ENCODE data around the gene SLX4.

Gene SLX4

DNA sequence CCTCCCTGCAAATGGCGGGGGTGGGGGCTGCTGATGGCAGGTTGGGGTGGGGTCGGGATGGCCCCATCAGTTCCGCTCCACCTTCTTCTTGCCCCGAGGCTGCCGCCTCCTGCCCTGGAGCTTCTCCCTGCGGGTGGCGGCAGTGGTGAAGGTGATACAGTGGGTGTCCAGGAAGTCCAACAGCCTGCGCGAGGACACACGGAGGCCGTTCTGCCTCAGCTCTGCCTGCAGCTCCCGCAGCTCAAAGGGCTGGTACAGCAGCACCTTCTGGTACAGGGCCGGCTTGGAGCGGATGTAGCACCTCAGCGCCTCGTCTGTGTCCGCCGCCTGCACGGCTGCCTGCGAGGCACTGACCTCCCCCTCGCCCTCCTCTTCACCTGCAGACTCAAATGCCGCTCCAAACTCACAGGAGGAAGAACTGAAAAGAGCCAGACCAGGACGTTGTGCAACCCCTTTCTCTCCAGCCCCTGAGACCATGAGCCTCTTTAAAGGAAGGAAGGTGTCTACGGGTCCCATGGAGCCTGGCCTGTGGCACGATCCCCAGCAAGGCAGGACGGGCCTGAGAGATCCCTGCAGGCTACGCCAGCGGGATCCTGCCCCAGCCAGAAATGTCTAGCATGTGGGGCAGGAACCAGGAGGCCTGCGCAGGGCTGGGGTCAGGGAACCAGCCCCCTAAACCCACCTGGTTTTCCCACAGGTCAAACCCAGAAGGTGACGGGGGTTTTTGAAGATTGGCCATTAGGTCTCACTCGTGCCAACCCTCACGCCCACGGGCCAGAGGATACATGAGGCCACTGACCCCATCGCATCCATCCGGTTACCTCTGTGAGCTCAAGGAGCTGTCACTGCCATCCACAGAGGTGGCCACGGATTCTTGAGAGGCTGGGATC lies 28.9 kb downstream of the SLX4 start:
- no peak for DNase-seq

- DNase-seq = no peak
Measured at GRCh38 chr16:3581392-3581791, 30.0 kb downstream of the SLX4 start.

- DNase-seq = peak in 7 of 56 donors; percentile 1 to 28 (median 9)
Measured at GRCh38 chr16:3580686-3581085, 30.7 kb downstream of the SLX4 start.

GRCh38 chr16:3580251-3580651 lies 31.2 kb downstream of the SLX4 start:
- no peak for DNase-seq

- no peak for DNase-seq
Measured at GRCh38 chr16:3579776-3580175, 31.6 kb downstream of the SLX4 start.

DNA sequence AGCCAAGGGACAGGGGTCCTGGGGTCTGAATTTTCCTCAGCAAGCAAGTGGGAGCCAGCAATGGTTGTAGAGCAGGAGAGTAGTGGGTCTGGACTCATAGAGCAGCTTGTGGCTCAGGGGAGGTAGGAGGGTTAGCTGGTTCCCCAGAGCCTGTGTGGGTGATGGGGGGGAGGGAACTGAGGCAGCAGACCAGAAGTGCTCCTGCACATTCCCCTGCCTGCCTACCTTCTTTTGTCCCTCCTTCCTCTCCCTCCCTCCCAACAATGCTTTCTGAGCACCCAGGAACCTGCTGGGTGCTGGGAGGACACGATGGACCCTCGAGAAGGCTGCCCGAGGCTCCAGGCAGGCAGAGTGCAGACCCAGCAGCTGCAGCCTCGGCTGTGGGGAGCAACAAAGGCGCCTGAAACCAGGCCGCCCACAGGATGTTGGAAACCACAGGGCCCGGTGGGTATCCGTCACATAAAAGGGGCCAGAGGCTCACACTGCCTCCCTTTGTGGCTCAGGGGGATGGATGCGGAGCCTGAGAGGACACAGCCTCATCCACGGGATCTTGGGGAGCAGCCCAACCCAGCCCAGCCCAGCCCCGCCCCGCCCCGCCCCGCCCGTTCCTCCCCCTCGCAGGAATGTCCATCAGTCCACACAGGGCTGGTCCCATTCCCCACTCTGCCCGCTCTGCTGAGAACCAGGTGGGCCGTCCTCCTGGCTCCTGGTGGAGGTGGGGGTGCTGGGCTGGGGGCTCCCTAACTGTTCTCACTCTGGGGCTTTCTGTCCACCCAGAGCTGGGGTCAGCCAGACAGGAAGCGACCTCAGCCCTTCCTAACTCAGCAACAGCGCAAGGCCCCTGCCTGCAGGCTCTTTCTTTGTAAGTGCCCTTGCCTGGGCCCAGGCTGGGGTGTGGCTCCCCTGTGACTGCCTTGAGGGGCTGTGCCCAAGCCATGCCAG lies 32.5 kb downstream of the SLX4 start:
- DNase-seq = no peak

DNA sequence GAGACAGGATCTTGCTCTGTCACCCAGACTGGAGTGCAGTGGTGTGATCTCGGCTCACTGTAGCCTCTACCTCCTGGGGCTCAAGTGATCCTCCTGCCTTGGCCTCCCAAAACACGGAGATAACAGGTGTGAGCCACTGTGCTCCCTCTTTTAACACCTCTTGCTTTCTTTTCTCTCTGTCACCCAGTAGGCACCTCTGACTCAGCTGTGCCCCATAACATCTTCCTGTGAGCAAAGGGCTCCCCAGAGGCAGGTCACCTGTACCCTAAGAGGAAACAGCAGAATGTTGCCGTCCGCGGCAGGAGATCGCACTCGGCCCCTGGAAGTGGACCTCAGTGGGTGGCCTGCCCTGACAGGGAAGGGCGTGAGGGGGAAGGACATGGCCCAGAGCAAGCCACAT lies 33.3 kb downstream of the SLX4 start:
- no peak for DNase-seq

DNA sequence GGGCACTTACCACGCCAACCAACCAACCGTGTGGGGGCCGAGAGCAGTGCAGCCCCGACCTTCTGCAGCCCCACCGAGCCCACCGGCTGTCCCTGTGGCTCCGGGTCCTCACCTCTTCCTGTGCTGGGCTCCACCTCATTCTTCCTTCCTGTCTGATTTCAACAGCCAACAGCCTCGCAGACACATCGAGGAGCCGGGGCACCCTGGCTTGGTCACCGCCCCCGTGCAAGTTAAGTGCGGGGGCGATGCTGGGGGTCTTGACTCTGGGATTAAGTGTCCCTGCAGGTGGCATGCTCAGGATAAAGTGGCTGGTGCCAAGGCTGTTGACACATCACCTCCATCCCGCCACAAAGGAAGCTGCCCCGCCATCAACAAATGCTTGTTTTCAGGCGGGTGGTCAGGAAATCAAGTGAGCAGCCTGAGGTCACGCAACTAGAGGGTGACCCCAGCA lies 34.1 kb downstream of the SLX4 start, which contains the start of gene NLRC3:
Gene NLRC3 (minus strand): TSS at position 102 of the 451 bp plus-strand sequence. CDS start 12,367 bp downstream, outside the sequence.
- DNase-seq = no peak

DNA sequence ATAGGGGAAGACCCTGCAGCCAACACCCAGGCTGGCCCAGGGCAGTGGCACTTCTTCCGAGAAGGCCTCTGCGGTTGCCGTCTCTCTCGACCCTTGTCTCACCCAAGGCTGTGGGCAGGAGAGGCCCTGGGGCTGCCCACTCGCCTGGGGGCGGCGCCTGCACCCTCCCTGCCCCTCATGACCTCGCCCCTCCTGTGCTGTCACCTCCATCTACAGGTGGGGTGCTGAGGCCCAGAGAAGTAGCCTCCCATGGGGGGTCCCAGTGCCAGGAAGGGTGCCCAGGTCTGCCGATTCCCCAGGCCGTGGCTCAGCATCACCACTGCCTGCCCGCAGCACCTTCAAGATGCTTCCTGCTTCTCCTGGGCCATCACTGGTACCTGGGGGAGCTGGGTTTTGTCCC lies 35.2 kb downstream of the SLX4 start:
- DNase-seq = no peak

DNA sequence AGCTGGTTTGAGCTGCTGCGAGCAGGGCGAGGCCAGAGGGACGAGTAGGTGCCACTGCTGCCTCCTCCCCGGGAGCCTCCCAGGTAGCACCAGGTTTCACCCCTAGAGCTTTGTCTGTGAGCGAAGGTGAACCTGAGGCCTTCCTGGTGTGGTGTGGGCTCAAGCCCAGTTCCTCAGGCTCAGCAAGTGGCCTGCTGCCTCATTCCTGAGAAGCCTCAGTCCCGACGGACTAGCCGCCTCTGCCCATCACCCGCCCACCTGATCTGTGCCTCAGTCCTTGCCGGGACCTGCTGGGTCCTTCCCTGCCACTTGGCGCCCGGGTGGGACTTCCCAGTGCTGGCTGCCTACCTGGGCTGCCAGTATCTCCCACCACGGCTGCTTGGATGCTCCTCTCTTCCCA lies 35.9 kb downstream of the SLX4 start:
- no peak for DNase-seq

DNA sequence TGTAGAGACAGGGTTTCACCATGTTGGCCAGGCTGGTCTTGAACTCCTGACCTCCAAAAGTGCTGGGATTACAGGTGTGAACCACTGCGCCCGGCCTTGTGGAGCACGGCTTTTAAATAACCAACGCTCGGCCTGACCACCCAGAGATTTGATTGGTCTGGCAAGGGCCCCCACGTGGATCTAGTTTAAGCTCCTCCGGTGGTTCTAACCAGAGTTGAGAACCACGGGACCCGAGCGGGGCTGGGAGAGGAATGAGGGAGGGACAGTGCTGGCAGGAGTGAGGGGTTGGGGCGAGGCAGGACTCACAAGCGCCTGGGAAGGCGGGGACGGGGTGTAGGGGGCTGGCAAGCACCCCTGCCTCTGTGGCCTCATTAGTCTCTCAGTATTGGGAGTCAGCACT lies 37.2 kb downstream of the SLX4 start:
- DNase-seq = no peak

- no peak for DNase-seq
Measured at GRCh38 chr16:3573146-3573815, 38.1 kb downstream of the SLX4 start.

DNA sequence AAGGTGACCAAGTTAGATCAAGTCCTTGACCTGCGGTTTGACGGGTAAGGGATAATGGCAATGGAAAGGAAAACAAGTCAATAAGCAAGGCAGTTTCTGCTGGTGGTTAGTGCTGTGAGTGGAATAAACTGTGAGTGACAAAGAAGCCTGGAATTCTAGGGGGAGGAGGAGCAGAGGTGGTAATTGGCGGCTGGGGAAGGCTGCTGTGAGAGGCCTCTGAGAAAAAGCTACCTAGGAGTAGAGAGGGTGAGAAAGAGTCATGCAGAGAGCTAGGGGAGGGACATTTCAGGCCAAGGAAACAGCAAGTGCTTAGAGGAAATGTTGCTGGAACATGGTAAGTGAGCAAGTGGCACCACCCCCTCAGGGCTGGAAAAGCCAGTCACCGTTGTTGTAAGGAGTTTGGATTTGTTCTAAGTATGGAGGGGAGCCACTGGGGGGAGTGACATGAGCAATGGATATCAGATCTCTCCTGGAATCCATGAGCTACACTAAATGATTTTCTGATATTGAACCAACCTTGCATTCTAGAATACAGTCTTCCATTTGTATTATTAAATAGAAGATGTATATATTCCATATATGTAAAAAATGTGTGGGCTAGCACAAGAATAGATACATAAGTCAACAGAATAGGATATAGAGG lies 40.9 kb downstream of the SLX4 start:
- DNase-seq = no peak

DNA sequence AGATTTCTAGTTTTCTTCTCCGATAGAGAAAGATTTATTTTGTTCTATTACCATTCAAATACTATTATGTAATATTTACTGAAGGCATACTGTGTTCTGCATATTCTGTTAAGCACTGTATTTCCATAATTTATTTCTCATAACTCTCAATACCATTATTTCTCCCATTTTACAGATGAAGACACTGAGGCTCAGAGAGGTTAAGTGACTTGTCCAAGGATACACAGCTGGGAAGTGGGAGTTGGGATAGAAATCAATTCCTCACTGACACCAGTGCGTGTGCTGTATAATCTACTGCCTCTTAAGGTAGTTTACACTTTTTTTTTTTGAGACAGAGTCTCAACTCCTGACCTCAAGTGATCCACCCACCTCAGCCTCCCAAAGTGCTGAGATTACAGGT lies 41.6 kb downstream of the SLX4 start:
- DNase-seq = no peak

GRCh38 chr16:3566990-3567389 lies 44.4 kb downstream of the SLX4 start:
- no peak for DNase-seq

DNA sequence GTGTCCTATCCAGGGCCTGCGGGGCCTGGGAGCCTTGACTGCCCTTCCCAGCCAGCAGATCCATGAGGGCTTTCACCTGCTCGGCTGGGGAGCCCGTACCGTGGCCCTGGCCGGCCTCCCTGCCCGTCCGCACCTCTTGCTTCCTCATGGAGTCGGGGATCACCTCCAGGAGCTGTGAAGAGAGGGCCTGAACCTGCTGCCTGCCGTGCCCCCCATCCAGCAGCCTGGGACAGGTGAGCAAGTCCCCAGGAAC lies 46.6 kb downstream of the SLX4 start:
- no peak for DNase-seq

DNA sequence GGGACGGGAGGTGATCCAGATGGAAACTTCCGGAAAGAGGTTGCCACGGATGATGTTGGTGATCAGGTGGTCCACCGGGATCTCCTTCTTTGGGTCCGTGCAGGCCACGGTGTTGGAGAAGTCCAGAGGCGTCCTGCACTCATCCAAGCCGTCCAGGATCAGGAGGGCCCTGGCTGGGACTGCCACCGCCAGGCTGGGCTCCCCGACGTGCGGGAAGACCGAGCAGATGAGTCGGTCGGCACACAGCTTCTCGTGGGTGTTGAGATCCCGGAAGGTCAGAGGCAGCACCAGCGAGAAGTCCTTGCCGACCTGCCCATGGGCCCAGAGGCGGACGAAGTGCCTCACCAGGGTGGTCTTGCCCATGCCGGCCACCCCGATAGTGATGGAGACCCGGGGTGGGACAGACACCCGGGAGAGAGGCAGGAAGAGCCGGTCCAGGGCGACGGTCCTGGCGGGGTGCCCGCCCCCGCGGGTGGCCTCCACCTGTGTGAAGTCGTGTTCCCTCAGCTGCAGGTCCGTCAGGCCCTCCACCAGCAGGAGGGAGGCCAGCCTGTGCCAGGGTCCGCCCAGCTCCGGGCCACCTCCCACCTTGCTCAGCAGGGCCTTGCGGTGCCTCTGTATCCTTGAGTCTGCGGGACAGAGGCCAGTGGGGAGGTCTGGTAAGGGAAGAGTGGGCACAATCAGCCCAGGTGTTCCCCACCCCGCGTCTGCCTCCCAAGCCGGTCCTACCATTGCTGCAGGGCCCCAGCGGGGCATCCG lies 47.1 kb downstream of the SLX4 start:
- no peak for DNase-seq

GRCh38 chr16:3562914-3563480 lies 48.4 kb downstream of the SLX4 start:
- no peak for DNase-seq

- no peak for DNase-seq
Measured at GRCh38 chr16:3561626-3562025, 49.8 kb downstream of the SLX4 start.

DNA sequence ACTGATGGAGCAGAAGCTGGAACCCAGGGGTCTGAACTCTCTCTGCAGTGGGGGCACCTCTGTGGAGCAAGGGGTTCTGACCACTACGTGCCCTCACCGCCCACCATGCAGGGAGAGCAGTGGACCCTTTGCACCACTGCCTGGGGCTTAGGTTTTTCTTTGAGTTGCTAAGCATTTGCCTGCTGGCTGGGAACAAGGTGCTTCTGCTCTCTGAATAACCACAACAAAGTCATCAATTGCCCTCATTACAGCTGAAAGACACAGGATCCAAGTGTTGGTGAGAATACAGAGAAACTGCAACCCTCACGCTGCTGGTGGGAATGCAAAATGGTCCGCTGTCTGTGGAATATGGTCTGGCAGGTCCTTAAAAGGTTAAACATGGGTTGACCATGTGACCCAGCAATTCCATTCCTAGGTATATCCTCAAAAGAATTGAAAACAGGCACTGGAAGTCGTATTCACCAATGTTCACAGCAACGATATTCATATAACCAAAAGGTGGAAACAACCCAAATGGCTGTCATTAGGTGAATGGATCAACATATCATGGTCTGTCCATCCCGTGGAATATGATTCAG lies 57.0 kb downstream of the SLX4 start:
- no peak for DNase-seq
